ENCODE results near the gene CNTN2.

- TF ChIP-seq CTCF (conservative IDR thresholded peaks at IDR 0.05 in 1 of 2, IDR thresholded peaks at IDR 0.05 in 1 of 2; ENCODE audit: low read depth in 1 of 2, low read length in 2 of 2) = no peak
- no peak for TF ChIP-seq EZH2 (IDR thresholded peaks at IDR 0.05; ENCODE audit: low read length, missing control alignments)
Measured at GRCh38 chr1:205095422-205095821, 52.4 kb downstream of the CNTN2 start.

All from fibroblast of lung (primary cell).